ENCODE results near the gene CNTN1. TPM values are rescaled to one million over a fixed set of nuclear protein-coding genes. Genes with fewer than 3 reads are reported as not detected.

Gene CNTN1
- polyA plus RNA-seq, 1 donor (not counting 4 experiments of a cell fraction or from before 2014, with no cell fraction given) = 19.0 TPM

DNA sequence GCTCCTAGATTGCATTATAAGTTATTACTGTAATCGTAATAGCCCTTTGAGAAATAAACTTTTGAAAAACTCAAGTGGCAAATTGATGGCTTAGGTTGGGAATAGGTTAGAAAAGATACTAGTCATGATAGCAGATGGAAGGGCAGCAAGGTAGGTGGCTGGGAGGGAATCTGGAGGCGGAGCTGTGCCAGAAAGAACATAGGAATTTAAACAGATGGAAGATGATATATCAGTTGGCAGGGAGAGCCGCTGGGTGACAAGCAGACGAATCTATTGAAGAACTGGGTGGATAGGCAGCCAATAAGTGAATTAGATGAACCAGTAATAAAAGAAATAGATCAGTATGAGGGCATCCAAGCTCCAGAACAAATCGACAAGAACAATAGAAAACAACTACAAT is 142.1 kb downstream of the CNTN1 start:
- Histone ChIP-seq H3K4me2 (ENCODE audit: control insufficient read depth, extremely low read depth, insufficient read depth, low read depth, low read length) (no peak overlapping the region), H3K4me1 (ENCODE audit: control insufficient read depth, extremely low read depth, insufficient read depth, low read length) (peaks cover 25% of the 10 kb centered on the region), H3K27ac (ENCODE audit: control insufficient read depth, insufficient read depth, low read length) (no peak overlapping the region), H3K27me3 (ENCODE audit: control insufficient read depth, extremely low read depth, insufficient read depth, low read length) (no peaks in the 10 kb centered on the region), H3K36me3 (ENCODE audit: control insufficient read depth in 2 of 2, extremely low read depth in 1 of 2, insufficient read depth in 2 of 2, low read length in 2 of 2) (no peaks in the 10 kb centered on the region), H3K9me1 (ENCODE audit: control insufficient read depth, extremely low read depth, insufficient read depth, low read length) (no peaks in the 10 kb centered on the region), H4K20me1 (ENCODE audit: control insufficient read depth, extremely low read depth, insufficient read depth, low read length) (no peaks in the 10 kb centered on the region), H2AFZ (ENCODE audit: control insufficient read depth, low read length) (no peak overlapping the region), H3K9ac (ENCODE audit: control insufficient read depth, extremely low read depth, insufficient read depth, low read length) (no peak overlapping the region), H3K4me3 (ENCODE audit: control insufficient read depth in 2 of 3, extremely low read depth in 1 of 3, insufficient read depth in 2 of 3, low read depth in 1 of 3, low read length in 3 of 3) (no peak overlapping the region), H3K79me2 (ENCODE audit: control insufficient read depth, insufficient read depth, low read length) (no peaks in the 10 kb centered on the region), H3K9me3 (ENCODE audit: control insufficient read depth, low read depth, low read length) (no peaks in the 10 kb centered on the region)
- no peak for TF ChIP-seq EZH2 (IDR thresholded peaks at IDR 0.05; ENCODE audit: low read length)
- TF ChIP-seq, protein P1, sequence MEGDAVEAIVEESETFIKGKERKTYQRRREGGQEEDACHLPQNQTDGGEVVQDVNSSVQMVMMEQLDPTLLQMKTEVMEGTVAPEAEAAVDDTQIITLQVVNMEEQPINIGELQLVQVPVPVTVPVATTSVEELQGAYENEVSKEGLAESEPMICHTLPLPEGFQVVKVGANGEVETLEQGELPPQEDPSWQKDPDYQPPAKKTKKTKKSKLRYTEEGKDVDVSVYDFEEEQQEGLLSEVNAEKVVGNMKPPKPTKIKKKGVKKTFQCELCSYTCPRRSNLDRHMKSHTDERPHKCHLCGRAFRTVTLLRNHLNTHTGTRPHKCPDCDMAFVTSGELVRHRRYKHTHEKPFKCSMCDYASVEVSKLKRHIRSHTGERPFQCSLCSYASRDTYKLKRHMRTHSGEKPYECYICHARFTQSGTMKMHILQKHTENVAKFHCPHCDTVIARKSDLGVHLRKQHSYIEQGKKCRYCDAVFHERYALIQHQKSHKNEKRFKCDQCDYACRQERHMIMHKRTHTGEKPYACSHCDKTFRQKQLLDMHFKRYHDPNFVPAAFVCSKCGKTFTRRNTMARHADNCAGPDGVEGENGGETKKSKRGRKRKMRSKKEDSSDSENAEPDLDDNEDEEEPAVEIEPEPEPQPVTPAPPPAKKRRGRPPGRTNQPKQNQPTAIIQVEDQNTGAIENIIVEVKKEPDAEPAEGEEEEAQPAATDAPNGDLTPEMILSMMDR (optimal IDR thresholded peaks at IDR 0.05 in 1 of 3, IDR thresholded peaks at IDR 0.05 in 1 of 3, conservative IDR thresholded peaks at IDR 0.05 in 1 of 3; ENCODE audit: extremely low read depth in 1 of 3, insufficient read depth in 2 of 3, low read length in 3 of 3) = no peak
- DNase-seq (ENCODE audit: low read depth, low spot score) = no peak
- dilution Hi-C loops (cut with MboI; ENCODE audit: extremely low pct_ligation_motif_present, low sequenced_read_pairs) = loop anchor here (25.0 kb wide), 1 partner anchor 497 kb away; no protein-coding TSS in a partner anchor
- no peak for FAIRE-seq

DNA sequence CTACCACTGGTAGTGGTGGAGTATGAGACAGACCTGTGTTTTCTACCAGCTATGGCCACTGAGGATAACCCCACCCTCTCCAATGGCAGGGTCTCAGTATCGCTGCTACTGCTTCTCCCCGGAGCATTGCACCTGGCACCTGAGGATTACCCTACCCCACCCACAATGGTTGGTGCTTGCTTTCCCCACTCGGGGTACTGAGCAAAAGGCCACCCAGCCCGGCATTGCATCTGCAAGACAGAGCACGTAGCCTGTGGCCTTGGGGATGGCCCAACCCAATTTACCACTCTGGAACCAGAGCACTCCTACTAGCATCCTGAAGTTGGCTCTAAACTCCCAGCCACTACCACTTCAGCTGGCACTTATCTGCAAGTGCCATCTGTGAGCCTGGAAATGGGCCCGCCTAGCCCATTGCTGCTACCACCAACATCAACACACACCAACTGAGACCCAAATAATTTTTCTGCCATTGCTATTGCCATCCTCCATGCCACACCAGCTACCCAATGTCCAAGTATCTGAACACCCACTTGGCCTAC is 145.7 kb downstream of the CNTN1 start:
- Histone ChIP-seq H3K4me2 (ENCODE audit: control insufficient read depth, extremely low read depth, insufficient read depth, low read depth, low read length) (no peak overlapping the region), H3K27ac (ENCODE audit: control insufficient read depth, insufficient read depth, low read length) (no peak overlapping the region), H3K79me2 (ENCODE audit: control insufficient read depth, insufficient read depth, low read length) (no peaks in the 10 kb centered on the region), H4K20me1 (ENCODE audit: control insufficient read depth, extremely low read depth, insufficient read depth, low read length) (no peaks in the 10 kb centered on the region), H2AFZ (ENCODE audit: control insufficient read depth, low read length) (no peak overlapping the region), H3K36me3 (ENCODE audit: control insufficient read depth in 2 of 2, extremely low read depth in 1 of 2, insufficient read depth in 2 of 2, low read length in 2 of 2) (no peaks in the 10 kb centered on the region), H3K4me1 (ENCODE audit: control insufficient read depth, extremely low read depth, insufficient read depth, low read length) (no peaks in the 10 kb centered on the region), H3K27me3 (ENCODE audit: control insufficient read depth, extremely low read depth, insufficient read depth, low read length) (no peaks in the 10 kb centered on the region), H3K9me1 (ENCODE audit: control insufficient read depth, extremely low read depth, insufficient read depth, low read length) (no peaks in the 10 kb centered on the region), H3K4me3 (ENCODE audit: control insufficient read depth in 2 of 3, extremely low read depth in 1 of 3, insufficient read depth in 2 of 3, low read depth in 1 of 3, low read length in 3 of 3) (no peak overlapping the region), H3K9ac (ENCODE audit: control insufficient read depth, extremely low read depth, insufficient read depth, low read length) (no peak overlapping the region), H3K9me3 (ENCODE audit: control insufficient read depth, low read depth, low read length) (no peaks in the 10 kb centered on the region)
- DNase-seq (ENCODE audit: low read depth, low spot score) (no peak), FAIRE-seq (no peak)
- TF ChIP-seq EZH2 (IDR thresholded peaks at IDR 0.05; ENCODE audit: low read length) = no peak
- TF ChIP-seq, protein P1 (optimal IDR thresholded peaks at IDR 0.05 in 1 of 3, IDR thresholded peaks at IDR 0.05 in 1 of 3, conservative IDR thresholded peaks at IDR 0.05 in 1 of 3; ENCODE audit: extremely low read depth in 1 of 3, insufficient read depth in 2 of 3, low read length in 3 of 3) = no peak
- dilution Hi-C loops (cut with MboI; ENCODE audit: extremely low pct_ligation_motif_present, low sequenced_read_pairs) = loop anchor here (25.0 kb wide), 1 partner anchor 501 kb away; no protein-coding TSS in a partner anchor

All from keratinocyte (primary cell).